ENCODE measurements around the gene TEP1.

The TEP1 gene

DNA sequence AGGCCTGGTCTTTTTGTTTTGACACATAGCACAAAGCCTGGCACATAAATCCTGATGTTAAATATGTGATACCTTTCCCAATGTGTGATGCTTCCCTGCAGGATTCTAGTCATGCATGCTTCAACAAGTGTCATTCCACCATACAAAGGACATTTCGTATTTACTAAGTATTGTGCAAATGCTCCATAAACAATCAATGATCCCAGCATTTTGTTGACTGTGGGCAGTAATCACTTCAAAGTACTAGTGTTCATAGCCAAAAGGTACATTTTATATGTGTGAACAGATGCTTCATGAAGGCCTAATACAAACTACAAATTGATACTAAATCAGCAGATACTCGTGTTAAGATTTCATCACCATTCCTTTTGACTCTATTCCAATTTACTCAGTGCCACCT is 84.6 kb downstream of the TEP1 start:
- Histone ChIP-seq H2AFZ (ENCODE audit: low read depth, low read length, severe bottlenecking) (no peak overlapping the region), H3K4me2 (ENCODE audit: low read depth, low read length, poor library complexity, severe bottlenecking) (no peak overlapping the region), H3K9me3 (ENCODE audit: insufficient read depth, low read length) (no peaks in the 10 kb centered on the region), H3K27me3 (ENCODE audit: low read length) (no peaks in the 10 kb centered on the region), H3K9ac (ENCODE audit: low read length) (0 out of 2 replicates have a peak overlapping the region, but pooled peaks have one; percentile 12), H4K20me1 (ENCODE audit: low read depth, low read length) (0 out of 2 replicates have a peak, but pooled peaks cover 6% of the 10 kb centered on the region), H3K36me3 (ENCODE audit: low read length) (peaks cover 33% of the 10 kb centered on the region), H3K9me2 (replicated peaks; ENCODE audit: insufficient read depth, low read length) (no peaks in the 10 kb centered on the region), H3K4me3 (ENCODE audit: insufficient read depth, low read length, poor library complexity, severe bottlenecking) (no peak overlapping the region), H3K79me2 (ENCODE audit: insufficient read depth, low read length) (peaks cover 67% of the 10 kb centered on the region), H3F3A (ENCODE audit: insufficient read depth) (peaks cover 33% of the 10 kb centered on the region), H3K27ac (ENCODE audit: low read depth, low read length) (peak overlapping the region; percentile 44)
- TF ChIP-seq EZH2phosphoT487 (conservative IDR thresholded peaks at IDR 0.05; ENCODE audit: low read length): no peak
- TF ChIP-seq, protein P1, sequence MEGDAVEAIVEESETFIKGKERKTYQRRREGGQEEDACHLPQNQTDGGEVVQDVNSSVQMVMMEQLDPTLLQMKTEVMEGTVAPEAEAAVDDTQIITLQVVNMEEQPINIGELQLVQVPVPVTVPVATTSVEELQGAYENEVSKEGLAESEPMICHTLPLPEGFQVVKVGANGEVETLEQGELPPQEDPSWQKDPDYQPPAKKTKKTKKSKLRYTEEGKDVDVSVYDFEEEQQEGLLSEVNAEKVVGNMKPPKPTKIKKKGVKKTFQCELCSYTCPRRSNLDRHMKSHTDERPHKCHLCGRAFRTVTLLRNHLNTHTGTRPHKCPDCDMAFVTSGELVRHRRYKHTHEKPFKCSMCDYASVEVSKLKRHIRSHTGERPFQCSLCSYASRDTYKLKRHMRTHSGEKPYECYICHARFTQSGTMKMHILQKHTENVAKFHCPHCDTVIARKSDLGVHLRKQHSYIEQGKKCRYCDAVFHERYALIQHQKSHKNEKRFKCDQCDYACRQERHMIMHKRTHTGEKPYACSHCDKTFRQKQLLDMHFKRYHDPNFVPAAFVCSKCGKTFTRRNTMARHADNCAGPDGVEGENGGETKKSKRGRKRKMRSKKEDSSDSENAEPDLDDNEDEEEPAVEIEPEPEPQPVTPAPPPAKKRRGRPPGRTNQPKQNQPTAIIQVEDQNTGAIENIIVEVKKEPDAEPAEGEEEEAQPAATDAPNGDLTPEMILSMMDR (IDR thresholded peaks at IDR 0.05; ENCODE audit: insufficient read depth, low read length, poor library complexity, severe bottlenecking): no peak

DNA sequence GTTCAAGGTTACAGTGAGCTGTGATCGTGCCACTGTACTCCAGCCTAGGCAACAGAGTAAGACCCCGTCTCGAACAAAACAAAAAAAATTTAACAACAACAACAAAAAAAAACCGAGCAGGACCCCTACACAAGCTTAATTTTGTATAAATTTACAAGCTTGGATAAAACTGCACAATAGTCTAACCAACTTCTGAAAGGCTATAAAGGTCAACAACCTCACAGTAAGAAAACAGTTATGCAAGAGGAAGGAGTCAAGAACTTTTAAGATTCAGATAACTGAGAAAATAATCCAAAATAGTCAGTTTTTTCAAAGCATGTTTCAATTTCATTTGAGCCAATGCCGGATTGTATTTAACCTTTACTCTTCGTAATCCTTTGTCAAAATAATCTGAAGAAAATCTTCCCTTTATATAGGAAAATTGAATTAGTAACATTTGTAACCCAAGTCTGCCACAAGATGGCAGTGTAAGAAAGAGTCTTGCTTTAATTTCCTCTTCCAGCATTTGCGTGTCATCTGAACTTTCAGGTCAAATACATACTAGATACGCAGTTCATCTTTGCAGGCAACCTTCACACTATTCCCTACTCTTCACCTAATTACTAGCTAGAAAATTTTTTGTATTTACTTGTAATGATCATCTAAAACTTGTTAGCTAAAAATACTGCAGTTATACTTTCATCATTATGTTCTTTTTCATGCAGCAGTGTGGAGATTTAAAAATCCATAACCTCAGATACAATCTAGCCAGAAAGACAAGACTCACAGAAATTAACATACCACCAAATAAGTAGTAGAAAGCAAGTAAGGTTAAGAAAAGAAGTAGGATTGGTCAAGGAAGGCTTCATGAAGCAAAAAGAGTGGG is 86.1 kb downstream of the TEP1 start:
- Histone ChIP-seq H3K4me3 (ENCODE audit: insufficient read depth, low read length, poor library complexity, severe bottlenecking) (no peak overlapping the region), H3K36me3 (ENCODE audit: low read length) (peaks cover 40% of the 10 kb centered on the region), H3K27me3 (ENCODE audit: low read length) (no peaks in the 10 kb centered on the region), H3K27ac (ENCODE audit: low read depth, low read length) (peak overlapping the region; percentile 44; the same call in 1 of the 2 replicates), H3K9ac (ENCODE audit: low read length) (peak overlapping the region; percentile 6; the same call in 1 of the 2 replicates), H3F3A (ENCODE audit: insufficient read depth) (peaks cover 33% of the 10 kb centered on the region), H2AFZ (ENCODE audit: low read depth, low read length, severe bottlenecking) (no peak overlapping the region), H3K79me2 (ENCODE audit: insufficient read depth, low read length) (peaks cover 57% of the 10 kb centered on the region), H4K20me1 (ENCODE audit: low read depth, low read length) (0 out of 2 replicates have a peak, but pooled peaks cover 6% of the 10 kb centered on the region), H3K9me2 (replicated peaks; ENCODE audit: insufficient read depth, low read length) (no peaks in the 10 kb centered on the region), H3K9me3 (ENCODE audit: insufficient read depth, low read length) (no peaks in the 10 kb centered on the region), H3K4me2 (ENCODE audit: low read depth, low read length, poor library complexity, severe bottlenecking) (peak overlapping the region; percentile 34)
- no peak for TF ChIP-seq EZH2phosphoT487 (conservative IDR thresholded peaks at IDR 0.05; ENCODE audit: low read length)
- TF ChIP-seq, protein P1 (IDR thresholded peaks at IDR 0.05; ENCODE audit: insufficient read depth, low read length, poor library complexity, severe bottlenecking): peak; percentile 77

DNA sequence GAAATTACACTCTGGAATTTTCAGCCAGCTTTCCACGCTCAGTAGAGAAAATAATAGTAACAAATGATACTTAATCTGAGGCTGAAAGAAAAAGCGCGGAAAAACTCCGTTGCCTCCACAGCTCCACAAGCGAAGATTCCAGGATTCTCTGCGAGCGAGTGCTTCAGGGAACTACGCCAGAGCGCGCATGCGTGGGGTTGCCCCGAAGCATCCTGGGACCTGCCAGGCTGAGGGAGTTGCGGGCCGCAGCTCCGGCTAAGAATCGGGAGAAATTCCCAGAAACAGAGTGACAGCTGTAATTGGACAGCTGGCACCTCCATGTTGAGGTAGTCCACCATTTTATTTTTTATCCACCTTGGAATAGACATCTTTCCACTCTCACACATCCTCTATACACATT is 95.6 kb downstream of the TEP1 start:
- H3K4me3 ChIP-seq (ENCODE audit: insufficient read depth, low read length, poor library complexity, severe bottlenecking): no peak overlapping the region
- TF ChIP-seq, protein P1 (IDR thresholded peaks at IDR 0.05; ENCODE audit: insufficient read depth, low read length, poor library complexity, severe bottlenecking): no peak
- no peak for TF ChIP-seq EZH2phosphoT487 (conservative IDR thresholded peaks at IDR 0.05; ENCODE audit: low read length)
- H2AFZ ChIP-seq (ENCODE audit: low read depth, low read length, severe bottlenecking): no peak overlapping the region
- H3K9me2 ChIP-seq (replicated peaks; ENCODE audit: insufficient read depth, low read length): no peaks in the 10 kb centered on the region
- peaks cover 4% of the 10 kb centered on the region; the same call in 1 of the 2 replicates for H3F3A ChIP-seq (ENCODE audit: insufficient read depth)
- no peak overlapping the region for H3K27ac ChIP-seq (ENCODE audit: low read depth, low read length)
- no peaks in the 10 kb centered on the region for H3K27me3 ChIP-seq (ENCODE audit: low read length)
- no peaks in the 10 kb centered on the region for H3K9me3 ChIP-seq (ENCODE audit: insufficient read depth, low read length)
- no peak overlapping the region for H3K9ac ChIP-seq (ENCODE audit: low read length)
- peaks cover 40% of the 10 kb centered on the region for H3K36me3 ChIP-seq (ENCODE audit: low read length)
- 0 out of 2 replicates have a peak, but pooled peaks cover 4% of the 10 kb centered on the region for H3K79me2 ChIP-seq (ENCODE audit: insufficient read depth, low read length)
- H4K20me1 ChIP-seq (ENCODE audit: low read depth, low read length): peaks cover 2% of the 10 kb centered on the region; the same call in 1 of the 2 replicates
- no peak overlapping the region for H3K4me2 ChIP-seq (ENCODE audit: low read depth, low read length, poor library complexity, severe bottlenecking)

All from SU-DHL-6 (cell line).